Left lobe of liver (tissue), 2 donors: ENCODE data around the gene UBR4. TPM values are rescaled to one million over a fixed set of nuclear protein-coding genes. Genes with fewer than 3 reads are reported as not detected.
"Not testable (repeated sequence)": the region's sequence is repeated elsewhere in the genome, so short reads cannot be mapped to it uniquely, and the experiment has no call there.

Experiments used
- ATAC-seq: fragments of 200-7000 bp; cut with Tn5 transposase; one replicate; pipeline ENCODE4 v1.9.1; 2020; ENCODE audit warnings: mild to moderate bottlenecking, moderate library complexity
- DNase-seq: peaks from one replicate; pipeline ENCODE4 v3.0.0-alpha.2; 2020; ENCODE audit warnings: low spot score
- total RNA-seq: library from RNA; stranded (reverse); gene quantifications from one replicate; pipeline ENCODE4 v1.2.1, GENCODE V29; 2021
- donor health status: DM: no; HTN: no; CAD: no; lungs with moderate emphysema.
- donor health status: DM: no; HTN: yes; CAD: no.

UBR4 gene
- 127 TPM for total RNA-seq

- DNase-seq (peak; percentile 98), ATAC-seq (peak; percentile 90)
These were observed at the start of gene UBR4 for GRCh38 chr1:19209990-19210771. Gene UBR4, minus strand, starts transcription at chr1:19210266. Its CDS starts 18 bp downstream, at chr1:19210248.

- DNase-seq = no peak
- no peak for ATAC-seq
These were observed 48.3 kb upstream of the UBR4 start for GRCh38 chr1:19258353-19258752.

- DNase-seq (no peak), ATAC-seq (no peak)
These were observed 47.3 kb upstream of the UBR4 start for GRCh38 chr1:19257178-19257914.

GRCh38 chr1:19256301-19256700, 46.2 kb upstream of the UBR4 start:
- not testable (repeated sequence) for ATAC-seq, DNase-seq

GRCh38 chr1:19255288-19255687, 45.2 kb upstream of the UBR4 start:
- ATAC-seq = no peak

GRCh38 chr1:19254416-19254815, 44.4 kb upstream of the UBR4 start:
- DNase-seq = no peak
- no peak for ATAC-seq

More at GRCh38 chr1:19255288-19255687, 45.2 kb upstream of the UBR4 start:
- no peak for DNase-seq

- peak; percentile 89 for DNase-seq
- peak; percentile 88 for ATAC-seq
These were observed 41.5 kb upstream of the UBR4 start, which contains the start of the genes EMC1 and MRTO4 for GRCh38 chr1:19251305-19252196. Gene EMC1, minus strand, starts transcription at chr1:19251524. Its CDS starts 15 bp downstream, at chr1:19251509. Gene MRTO4, plus strand, starts transcription at chr1:19251805. Its CDS starts 31 bp downstream, at chr1:19251836.

- DNase-seq = no peak
- ATAC-seq = peak; percentile 14
These were observed 40.7 kb upstream of the UBR4 start for GRCh38 chr1:19250629-19251304.

GRCh38 chr1:19240673-19241538, 30.8 kb upstream of the UBR4 start:
- peak; percentile 62 for DNase-seq
- peak; percentile 98 for ATAC-seq

- DNase-seq (no peak), ATAC-seq (no peak)
These were observed 29.8 kb upstream of the UBR4 start for GRCh38 chr1:19239876-19240275.

- DNase-seq (no peak), ATAC-seq (no peak)
These were observed 24.2 kb upstream of the UBR4 start for GRCh38 chr1:19234224-19234623.

- DNase-seq (peak; percentile 82), ATAC-seq (peak; percentile 96)
These were observed 22.4 kb upstream of the UBR4 start for GRCh38 chr1:19232524-19232846.

- DNase-seq = not testable (repeated sequence)
- peak; percentile 36 for ATAC-seq
These were observed 21.9 kb upstream of the UBR4 start for GRCh38 chr1:19231736-19232523.

- no peak for ATAC-seq
- no peak for DNase-seq
These were observed 19.8 kb upstream of the UBR4 start for GRCh38 chr1:19229828-19230325.

- DNase-seq (peak; percentile 7), ATAC-seq (no peak)
These were observed 19.2 kb upstream of the UBR4 start for GRCh38 chr1:19229229-19229628.

- ATAC-seq = no peak
- DNase-seq = peak; percentile 21
These were observed 13.1 kb upstream of the UBR4 start for GRCh38 chr1:19222979-19223824.

GRCh38 chr1:19222573-19222972, 12.5 kb upstream of the UBR4 start:
- DNase-seq = peak; percentile 31
- ATAC-seq = no peak
